Limb (tissue), 2 donors: ENCODE data around the gene TIMM22.

Experiments used
- DNase-seq, 2 donors: peaks; one replicate each; pipeline ENCODE4 v3.0.0-alpha.2; 2016; ENCODE audit errors: extremely low spot score in 2 of 2

The TIMM22 gene

GRCh38 chr17:1018547-1018946 is 21.6 kb downstream of the TIMM22 start:
- DNase-seq = no peak

DNA sequence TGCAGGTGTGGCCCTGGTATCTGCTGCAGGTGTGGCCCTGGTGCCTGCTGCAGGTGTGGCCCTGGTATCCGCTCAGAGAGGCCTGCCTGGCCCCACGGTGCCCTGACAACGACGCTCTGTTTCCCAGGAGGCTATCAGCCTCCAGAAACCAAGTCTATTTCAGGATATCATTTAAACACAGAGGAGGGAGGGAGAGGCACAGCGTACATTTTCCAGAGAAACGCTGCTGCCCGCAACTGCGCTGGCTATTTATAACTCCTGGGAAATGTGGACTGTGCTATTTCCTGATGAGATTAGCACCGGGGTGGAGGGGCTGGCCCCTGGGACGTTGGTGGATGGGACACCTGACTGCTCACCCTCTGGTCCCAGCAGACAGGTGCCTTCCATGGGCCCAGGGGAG is 22.5 kb downstream of the TIMM22 start:
- DNase-seq = no peak

DNA sequence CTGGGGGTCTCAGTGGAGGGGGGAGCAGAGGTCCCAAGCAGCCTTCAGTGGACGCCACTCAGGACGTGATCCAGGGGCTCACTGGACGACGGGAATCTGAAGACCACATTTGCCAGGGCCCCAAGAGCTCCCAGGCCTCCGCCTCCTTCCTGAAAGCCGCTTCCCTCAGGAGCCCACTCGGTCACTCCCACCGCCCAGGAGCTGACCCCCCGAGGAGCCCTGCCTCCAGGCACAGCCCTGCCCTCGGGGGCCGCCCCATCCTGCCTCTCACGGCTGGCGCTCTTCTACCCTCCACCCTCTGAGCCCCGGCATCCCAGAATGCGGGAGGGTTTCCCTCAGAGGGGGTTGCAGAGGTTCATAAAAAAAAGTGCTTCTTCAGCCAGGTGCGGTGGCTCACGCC is 24.2 kb downstream of the TIMM22 start:
- DNase-seq = no peak

- DNase-seq = no peak
Measured at GRCh38 chr17:1022278-1023024, 25.5 kb downstream of the TIMM22 start.

- no peak for DNase-seq
Measured at GRCh38 chr17:1024076-1024475, 27.1 kb downstream of the TIMM22 start.

- no peak for DNase-seq
Measured at GRCh38 chr17:1025733-1026598, 29.0 kb downstream of the TIMM22 start.

DNA sequence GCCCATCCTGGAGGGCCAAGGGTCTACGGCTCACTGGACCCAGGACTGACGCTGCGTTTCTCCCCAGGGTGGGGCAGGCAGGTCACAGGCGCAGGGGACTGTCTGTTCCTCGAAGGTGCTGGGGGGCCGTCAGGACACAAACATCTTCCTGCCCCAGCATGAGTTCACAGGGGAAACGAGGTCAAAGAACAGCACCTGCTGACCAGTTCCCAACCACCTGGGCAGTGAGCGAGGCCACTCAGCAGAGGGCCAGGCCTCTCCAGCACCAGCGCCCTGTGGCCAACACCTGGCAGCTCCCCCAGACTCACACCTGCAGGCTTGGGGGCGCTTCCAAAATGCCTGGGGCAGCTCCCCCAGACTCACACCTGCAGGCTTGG is 29.7 kb downstream of the TIMM22 start:
- no peak for DNase-seq

GRCh38 chr17:1027044-1027443 is 30.1 kb downstream of the TIMM22 start:
- DNase-seq = no peak

DNA sequence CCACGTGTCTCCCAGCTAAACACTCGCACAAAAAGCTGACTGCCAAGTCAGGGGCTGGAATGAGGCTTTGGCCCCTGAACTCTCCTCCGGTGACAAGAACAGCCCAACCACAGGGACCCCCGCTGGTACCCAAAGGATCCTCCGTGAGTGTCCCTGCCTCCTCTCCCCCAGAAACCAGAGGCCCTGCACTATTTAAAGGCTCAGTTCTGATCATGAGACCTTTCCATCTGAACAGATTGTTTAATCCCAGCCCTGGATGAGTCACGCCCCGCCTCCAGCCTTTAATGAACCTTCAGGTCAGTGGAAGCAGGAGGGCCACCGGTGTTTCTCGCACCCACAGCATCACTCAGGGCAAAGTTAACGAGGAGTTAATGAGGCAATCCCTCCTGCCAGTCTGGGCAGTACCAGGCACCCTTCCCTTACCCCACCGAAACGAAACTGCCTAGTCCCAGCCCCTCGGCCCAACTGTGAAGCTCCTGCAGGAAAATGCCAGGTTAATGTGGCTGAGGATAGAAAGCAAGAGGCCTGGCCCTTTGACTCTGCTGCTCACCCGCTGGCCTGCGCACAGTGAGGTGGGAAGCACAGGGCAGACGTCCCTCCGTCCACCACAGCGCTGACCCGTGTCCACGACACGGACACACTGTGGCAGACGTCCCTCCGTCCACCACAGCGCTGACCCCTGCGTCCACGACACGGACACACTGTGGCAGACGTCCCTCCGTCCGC is 32.4 kb downstream of the TIMM22 start:
- DNase-seq = no peak

DNA sequence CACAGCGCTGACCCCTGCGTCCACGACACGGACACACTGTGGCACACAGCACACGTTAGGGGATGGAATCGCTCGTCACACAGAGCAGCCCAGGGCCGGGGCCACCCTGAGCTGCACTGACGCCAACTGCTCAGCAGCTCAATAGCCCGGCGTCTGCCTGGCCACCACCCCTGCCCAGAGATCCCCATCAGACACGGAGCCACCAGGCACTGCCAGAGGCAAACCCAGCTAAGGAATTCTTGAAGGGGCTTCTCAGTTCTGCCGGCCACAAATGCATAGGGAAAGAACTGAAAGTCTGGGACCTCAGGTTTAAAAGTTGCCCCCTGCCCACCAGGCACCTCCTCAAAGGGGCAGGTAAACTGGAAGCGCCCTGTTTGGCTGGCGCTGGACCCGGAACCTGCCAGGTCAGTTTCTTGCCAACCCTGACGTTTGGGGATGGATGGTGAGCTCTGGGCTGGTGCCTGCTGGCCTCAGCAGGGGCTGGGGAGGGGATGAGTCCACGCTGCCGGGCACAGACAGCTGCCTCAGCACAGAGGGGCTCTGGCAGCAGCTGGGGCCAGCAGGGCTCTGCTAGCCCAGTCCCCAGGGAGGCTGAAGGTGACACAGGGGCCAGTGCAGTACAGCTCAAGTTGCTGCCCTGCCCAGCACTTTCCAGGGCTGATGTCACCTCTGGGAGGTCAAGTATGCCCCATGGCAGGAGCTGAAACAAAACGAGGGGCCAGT is 33.2 kb downstream of the TIMM22 start:
- DNase-seq = no peak

DNA sequence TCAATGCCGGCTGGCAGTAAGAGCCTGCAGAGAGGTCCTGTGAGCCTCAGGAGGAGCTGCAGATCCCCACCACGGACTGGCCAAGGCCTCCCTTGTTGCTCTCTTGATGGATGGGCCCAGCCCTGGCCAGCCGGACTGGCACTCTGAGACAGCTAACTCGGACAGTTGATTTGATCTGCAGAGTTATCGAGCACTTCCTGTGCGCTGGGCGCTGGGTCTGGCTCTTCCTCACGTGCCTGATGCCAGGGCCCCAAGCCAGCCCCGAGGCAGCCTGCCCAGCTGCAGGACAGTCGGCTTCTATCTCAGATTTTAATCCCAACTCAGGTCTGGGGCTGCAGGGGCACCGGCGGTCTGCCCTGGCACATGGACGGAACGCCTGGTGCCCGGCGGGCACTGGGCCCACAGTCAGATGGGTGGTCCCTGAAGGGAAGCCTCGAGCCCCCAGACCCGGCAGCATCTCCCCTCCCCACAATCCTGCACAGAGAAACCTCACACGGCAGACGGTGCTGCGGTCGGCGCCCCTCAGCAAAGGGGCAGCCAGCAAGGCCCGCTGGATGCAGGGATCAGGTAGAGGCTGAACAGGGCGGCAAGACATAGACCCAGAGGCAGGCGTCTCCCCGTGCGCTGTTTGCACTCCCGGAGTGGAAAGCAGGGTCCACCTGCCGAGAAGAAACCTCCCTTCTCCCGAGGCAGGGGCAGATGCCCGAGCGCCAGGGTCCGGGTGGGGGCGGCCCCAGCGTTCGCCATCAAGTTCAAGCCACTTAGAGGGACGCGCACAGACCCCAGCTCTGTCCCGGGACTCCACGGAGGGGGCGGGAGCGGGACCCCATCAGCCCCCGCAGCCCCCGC is 34.0 kb downstream of the TIMM22 start:
- DNase-seq = no peak

DNA sequence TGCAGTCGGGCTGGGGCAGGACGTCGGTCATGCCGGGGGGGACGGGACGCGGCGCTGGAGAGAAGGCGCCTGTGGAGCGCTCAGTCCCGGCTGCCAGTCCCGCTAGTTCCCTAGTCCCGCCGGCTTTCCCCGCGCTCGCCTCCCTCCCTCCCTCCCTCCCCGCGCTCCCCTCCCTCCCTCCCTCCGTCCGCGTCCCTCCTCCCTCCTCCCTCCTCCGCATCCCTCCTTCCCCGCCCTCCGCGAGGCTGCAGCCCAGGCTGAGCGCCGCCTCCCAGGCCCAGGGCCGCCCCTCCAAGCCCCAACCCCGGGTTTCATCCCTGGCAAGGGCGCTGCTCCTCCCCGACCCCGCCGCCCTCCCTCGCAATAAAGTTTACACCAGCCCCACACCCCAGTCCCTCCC is 34.8 kb downstream of the TIMM22 start:
- DNase-seq = peak; percentile 78 to 85

DNA sequence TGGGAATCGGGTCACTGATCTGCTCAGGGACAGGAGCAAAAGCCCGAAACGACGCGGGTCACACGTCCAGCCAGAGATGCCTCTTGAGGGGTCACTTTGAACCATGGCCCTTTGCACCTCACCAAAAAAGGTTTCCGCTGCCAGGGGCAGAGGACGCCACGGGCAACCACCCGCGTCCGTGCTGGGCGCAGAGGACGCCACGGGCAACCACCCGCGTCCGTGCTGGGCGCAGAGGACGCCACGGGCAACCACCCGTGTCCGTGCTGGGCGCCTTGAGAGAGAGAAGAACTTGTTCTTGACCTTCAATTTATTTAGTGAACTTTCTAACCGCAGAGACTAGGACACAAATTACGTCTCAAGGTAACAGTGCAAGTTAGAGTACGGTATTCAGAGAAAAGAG is 35.5 kb downstream of the TIMM22 start:
- no peak for DNase-seq

GRCh38 chr17:1033503-1033902 is 36.6 kb downstream of the TIMM22 start:
- DNase-seq = no peak

DNA sequence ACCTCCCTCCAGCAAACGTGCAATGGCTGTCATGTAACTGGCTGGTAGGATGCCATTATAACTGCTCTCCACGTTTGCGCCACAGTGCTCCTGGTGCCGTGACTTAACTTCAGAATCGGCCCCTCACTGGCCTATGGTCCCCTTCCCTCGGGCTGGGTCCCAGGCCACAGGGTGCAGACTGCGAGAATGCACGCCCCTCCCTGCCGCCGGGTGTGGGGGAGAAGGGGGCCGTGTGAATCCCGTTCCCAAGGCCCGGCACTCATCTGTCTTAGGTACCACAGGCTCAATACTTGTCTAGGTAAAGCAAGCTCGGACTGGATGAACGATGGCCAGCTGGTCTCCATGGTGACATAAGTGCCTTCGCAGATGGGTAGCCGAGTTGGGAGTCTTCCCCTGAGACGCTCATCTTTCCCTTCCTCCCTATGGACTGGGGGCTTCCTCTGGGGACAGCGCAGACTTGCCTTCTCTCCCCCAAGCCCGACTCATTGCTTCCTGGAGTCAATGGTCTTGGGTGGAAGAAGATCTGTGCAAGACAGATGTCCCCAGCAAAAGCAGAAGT is 37.8 kb downstream of the TIMM22 start:
- no peak for DNase-seq

GRCh38 chr17:1035546-1036170 is 38.7 kb downstream of the TIMM22 start:
- DNase-seq = no peak

- no peak for DNase-seq
Measured at GRCh38 chr17:1036171-1036844, 39.4 kb downstream of the TIMM22 start.

- DNase-seq = no peak
Measured at GRCh38 chr17:1036845-1037237, 39.9 kb downstream of the TIMM22 start.

GRCh38 chr17:1037238-1037879 is 40.4 kb downstream of the TIMM22 start:
- no peak for DNase-seq
